Central memory CD4-positive, alpha-beta T cell (primary cell): ENCODE results near the gene KRTAP6-3.

Experiments
- DNase-seq: peaks from one replicate; pipeline ENCODE4 v3.0.0; 2022
- total RNA-seq, 3 experiments: gene quantifications; one replicate each; lab custom pipeline; 2026; lab: John Stamatoyannopoulos, UW

Gene KRTAP6-3, protein sequence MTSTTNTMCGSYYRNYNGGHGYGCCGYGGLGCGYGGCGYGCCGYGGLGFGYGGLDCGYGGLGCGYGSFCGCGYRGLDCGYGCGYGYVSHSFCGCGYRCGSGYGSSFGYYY
- total RNA-seq = 0 reads per million in 3 experiments

DNA sequence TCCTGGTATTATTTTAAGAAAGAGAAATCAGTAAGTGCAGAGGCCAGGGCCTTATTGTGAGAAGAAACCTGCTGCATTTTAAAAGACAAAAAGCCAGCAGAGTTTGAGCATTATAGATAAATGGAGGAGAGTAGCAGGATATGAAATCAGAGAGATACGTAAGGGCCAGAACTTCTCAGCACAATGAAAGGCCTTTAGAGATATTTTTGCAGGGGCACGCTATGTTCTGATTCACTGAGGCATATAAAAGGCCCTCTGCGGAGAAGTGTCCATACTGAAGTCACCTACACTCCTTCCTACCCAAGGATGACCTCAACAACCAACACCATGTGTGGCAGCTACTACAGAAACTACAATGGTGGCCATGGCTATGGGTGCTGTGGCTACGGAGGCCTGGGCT lies at the start of gene KRTAP6-3:
TSS of gene KRTAP6-3 (plus strand) at position 301 of the 400 bp plus-strand sequence. CDS start at position 307, 6 bp downstream.
- no peak for DNase-seq

DNA sequence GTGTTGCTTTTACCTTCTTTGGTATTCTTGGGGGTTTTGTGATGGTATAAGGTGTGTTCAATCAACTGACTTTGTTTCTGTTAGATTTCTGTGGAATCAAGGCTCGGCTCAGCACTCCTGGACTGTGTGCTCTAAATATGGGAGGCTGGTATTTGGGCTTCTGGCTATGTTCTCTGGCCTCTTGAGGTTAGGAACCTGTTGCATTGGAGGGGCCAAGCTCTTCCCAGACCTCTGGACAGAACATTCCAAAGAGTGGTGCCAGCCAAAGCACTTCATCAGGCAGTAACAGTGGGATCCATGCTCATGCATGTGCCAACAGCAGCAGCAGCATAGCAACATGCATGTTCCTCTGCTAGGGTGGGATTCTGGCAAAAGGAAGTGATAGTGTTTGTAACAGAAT lies 39.5 kb upstream of the KRTAP6-3 start:
- DNase-seq = no peak

DNA sequence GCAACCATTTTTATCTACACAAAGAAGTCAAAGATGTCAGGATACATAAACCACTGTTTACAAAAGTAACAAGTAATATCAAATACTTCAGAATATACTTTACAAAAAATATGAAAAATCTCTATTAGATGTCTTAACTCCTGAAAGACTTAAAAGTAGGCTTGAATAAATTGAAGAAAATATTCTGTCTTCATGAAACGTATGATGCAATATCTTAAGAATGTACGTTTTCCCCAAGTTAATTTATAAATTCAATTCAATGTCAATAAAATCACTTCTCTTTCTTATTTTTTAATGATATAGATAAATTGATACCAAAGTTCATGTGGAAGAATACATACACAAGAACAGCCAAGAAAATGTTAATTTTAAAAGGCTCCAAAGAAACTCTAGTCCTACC lies 37.1 kb upstream of the KRTAP6-3 start:
- no peak for DNase-seq

DNA sequence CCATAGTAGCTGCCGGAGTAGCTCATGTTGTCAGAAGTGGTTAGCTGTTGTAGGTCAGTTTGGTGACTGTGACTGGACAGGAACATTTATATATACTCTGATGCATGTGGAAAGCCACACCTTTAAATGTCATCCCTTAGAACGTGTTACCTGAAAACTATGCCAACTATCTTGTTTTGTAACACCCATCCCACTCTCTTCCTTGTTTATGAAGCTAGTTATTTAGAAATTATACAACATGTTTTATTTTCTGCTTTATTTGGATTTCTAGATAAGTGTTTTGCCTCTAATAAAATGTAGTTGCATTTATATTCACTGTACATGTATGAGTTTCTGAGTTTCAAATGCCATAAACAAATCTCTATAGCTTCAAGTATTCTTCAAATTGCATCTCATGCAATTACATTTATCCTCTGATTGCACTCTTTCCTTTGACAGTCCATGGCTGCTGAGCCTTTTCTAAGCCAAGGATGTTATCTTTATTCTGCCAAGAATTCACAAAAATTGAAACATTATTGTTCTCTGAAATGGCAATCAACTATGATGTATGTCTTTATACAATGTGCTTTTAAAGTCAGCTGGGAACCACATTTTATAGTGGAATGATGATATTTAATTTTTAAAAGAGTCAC lies 30.9 kb upstream of the KRTAP6-3 start, which contains the start of gene KRTAP19-7:
TSS of gene KRTAP19-7 (minus strand) at position 51 of the 632 bp plus-strand sequence. CDS start at position 26, 25 bp downstream.
- no peak for DNase-seq

DNA sequence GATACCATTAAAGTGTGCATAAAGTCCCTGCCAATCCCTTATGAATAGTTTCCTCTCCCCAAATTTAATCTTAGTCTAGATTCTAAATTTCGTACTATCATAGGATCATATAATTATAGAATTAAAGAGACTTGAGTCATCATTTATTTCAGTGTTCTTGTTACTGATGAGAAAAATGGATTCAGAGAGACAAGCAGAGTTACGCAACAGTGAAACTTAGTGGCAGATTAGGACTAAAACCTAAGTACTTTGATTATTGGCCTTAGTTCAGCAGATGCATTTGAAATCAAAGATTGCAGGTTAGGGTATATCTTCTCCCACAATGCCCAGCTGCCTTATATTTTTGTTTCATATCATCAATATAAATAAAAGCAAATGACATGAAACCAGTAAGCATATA lies 30.3 kb upstream of the KRTAP6-3 start:
- no peak for DNase-seq

DNA sequence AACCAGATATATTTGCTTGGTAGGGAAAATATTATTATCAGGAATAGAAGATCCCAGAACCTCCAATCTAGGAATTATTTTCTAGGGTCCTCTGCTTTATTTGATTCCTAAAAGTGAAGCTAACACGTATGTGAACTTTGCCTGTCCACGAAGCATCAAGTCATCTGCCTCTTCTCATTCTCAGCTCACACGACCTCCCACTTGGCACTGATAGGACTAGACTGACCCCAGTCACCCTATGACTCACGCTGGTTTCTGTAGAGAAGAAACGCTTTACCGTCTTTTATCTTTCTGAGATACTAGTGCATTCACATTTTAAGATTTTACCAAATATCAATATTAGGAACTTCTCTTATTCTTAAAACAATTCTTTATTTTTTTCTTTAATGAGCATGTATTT lies 29.2 kb upstream of the KRTAP6-3 start:
- no peak for DNase-seq

DNA sequence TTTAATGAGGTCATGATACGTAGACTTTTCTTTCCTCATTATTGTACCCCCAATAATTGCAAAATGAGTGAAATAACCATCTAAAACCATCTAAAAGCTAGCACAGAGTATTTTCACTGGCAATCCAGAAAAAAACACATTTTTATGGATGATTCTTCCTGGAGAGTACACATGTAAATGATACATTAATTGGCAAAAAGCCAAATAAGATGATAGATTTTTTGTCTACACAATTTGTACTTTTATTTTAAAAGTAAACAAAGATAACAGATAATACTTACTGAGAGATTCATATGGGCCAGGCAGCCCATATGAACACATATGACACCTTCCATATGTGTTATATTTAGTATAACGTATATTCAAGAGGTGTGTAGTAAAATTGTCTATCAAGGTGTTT lies 28.6 kb upstream of the KRTAP6-3 start:
- no peak for DNase-seq

DNA sequence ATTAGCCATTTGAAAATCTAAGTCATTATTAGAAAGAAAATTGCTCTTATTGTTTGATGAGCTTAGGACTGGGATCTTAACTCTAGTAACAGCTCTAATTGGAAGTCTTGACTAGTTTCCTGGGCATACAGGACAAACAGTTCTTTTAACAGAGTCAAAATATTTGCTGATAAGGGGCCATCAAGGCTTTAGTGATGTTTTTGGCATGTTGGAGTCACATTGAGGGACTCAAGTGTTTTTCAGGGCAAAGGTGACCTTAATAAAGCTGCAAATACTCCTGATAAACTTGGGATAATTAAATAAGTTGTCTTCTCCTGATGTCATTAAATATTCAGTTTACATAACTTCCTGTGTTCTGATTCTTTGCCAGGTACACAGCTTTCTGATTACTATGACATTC lies 24.6 kb upstream of the KRTAP6-3 start:
- DNase-seq = no peak

DNA sequence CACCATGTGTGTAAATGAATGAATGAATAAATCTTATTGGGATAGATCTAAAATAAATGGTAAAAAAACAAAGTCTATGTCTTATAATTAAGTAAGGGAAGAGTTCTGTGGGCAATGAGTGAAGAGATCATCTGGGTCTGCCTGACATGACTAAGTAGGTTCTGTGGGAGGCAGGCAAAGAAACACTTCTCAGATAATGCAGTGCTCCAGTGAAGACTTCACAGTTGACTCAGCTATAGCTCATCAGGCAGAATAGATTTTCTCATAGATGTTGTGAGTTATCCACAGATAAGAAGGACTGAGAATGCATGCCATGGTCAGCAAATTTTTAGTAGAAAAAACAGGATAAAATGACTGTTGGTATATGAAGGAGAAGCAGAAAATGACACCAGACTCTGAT lies 14.5 kb upstream of the KRTAP6-3 start:
- no peak for DNase-seq

DNA sequence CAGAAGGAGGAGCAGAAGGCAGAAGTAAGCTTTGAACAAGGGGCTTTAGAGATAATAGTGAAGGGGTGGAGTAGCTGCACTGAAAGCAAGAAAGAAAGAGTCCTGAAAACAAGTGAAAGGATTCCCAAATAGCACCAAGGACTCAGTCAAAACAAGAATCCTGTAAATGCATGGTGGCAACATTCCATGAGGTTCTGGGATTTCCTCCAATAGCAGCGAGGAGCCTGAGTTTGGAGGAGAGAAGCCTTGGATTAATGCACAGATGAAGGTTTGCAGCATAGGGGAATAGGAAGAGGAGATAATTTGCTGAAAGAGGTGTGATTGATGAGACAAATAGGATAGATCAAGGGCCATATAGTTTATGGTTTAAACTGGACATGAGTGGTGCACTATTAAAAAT lies 12.9 kb upstream of the KRTAP6-3 start:
- DNase-seq = no peak

DNA sequence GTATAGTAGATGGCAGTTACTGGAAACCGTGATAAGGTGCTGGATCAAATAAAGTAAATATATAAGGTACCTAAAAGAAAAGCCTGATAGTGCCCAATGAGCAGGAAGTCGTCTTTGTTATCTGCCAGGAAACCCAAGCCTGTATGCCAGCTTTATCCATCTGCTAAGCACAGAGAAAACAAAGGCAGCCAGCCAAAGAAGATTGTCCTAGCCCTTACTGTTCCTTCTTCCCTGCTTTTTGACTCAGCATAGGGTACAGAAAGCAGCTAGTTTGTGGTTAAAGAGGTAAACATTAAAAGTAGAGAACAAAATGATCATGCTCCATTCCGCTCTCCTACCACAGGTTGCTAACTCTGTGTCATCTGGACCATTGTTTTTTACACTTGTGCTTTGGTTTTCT lies 12.1 kb upstream of the KRTAP6-3 start:
- no peak for DNase-seq

DNA sequence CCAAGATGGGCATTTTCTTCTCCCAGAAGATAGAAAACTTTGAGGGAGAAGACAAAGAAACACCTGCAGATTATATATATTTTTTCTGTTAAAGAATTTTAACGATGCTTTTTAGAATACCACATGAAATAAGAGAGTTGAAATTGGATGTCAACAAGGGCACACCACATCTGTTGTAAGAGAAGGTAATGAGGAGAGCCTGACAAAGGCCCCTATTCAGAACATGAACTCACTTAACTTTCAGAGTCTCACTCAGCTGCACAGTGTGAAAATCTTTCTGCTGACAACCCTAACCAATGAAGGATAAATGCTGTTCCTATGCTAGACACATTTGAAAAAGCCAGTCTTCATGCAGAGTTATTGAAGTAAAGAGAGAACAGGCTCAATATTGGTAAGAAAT lies 9.4 kb upstream of the KRTAP6-3 start:
- no peak for DNase-seq

DNA sequence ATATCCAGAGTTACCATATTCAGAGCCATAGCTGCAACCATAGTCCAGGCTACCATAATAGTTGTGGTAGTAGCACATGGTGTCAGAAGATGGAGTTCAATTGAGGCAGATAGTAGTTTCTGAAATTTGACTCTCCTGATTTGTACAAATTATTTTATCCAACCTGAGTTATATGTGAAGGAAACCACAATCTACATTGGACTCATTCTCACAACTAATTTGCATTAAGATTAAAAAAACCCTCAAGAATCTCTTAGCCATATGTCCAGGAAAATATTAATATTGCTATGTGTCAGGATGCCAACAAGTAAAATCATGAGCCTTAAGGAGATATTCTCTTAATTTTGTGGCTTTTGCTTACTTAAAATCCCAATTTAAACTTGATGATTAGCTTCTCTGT lies 1.9 kb upstream of the KRTAP6-3 start, which contains the start of gene KRTAP22-2:
TSS of gene KRTAP22-2 (minus strand) at position 101 of the 400 bp plus-strand sequence.
- no peak for DNase-seq

DNA sequence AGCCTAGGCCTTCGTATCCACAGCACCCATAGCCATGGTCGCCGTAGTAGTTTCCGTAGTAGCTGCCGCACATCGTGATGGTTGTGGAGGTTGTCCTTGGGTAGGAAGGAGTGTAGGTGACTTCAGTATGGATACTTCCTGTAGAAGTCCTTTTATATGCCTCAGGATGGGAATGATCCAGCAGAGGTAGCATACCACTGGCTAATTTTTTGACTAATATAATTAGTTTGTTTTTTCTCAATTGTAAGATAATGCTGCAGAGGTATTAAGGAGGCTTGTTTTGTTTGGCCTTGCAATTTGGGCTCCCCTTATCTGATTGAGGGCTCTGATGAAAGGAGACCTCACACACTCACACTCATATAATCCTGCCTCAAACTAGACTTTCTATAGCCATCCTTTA lies 6.6 kb downstream of the KRTAP6-3 start, which contains the start of gene KRTAP6-2:
TSS of gene KRTAP6-2 (minus strand) at position 101 of the 400 bp plus-strand sequence. CDS start at position 73, 28 bp downstream.
- no peak for DNase-seq

DNA sequence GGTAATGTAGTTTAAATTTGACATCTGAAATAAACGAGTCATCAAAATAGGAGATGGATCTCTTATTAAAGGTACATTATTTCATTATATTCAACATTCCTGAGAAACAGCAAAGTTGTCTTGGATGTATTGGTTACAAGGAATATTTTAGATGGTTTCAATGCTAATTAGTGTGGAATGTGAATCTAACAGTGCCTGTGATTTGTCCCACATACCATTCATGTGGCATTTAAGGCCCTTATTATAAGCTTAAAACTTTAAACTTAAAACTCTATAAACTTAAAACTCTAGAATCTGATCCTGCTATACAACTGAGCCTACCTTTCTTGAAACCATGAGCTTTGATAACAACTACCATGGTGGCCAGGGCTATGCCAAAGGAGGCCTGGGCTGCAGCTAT lies 8.5 kb downstream of the KRTAP6-3 start, which contains the start of gene KRTAP22-1:
TSS of gene KRTAP22-1 (plus strand) at position 301 of the 400 bp plus-strand sequence.
- no peak for DNase-seq

DNA sequence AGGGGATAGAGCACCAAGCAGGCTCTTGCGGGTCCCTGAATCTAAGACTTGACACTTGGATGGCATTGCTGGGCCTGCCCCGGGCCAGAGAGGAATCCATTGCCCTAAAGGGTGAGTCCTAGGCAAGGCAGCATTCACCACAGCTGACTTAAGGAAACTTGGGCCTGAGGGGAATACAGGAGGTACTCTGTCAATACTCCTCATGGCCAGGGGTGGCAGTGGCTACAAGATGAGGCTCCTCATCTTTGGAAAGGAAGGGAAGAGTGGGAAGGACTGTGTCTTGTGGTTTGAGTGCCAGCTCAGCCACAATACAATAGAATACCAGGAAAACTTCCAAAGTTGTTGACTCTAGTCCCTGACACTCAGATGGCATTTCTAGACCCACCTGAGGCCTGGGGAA lies 13.7 kb downstream of the KRTAP6-3 start:
- DNase-seq = no peak

DNA sequence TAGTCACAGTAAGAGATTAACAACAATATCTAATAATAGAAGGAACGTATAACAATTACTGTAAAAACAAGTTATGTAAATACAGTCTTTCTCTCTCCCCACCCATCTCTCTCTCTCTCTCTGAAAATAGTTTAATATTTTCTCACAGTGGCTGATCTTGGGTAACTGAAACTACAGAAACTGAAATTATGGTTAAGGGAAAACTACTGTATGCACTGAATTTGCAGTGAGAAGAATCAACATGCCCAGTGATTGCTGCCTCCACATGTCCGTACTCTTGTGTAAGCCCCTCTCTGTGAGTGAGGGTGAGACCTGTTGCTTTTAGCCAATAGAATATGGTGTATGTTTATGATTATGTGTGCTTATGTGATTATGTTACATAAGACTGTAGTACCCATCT lies 19.9 kb downstream of the KRTAP6-3 start:
- no peak for DNase-seq

DNA sequence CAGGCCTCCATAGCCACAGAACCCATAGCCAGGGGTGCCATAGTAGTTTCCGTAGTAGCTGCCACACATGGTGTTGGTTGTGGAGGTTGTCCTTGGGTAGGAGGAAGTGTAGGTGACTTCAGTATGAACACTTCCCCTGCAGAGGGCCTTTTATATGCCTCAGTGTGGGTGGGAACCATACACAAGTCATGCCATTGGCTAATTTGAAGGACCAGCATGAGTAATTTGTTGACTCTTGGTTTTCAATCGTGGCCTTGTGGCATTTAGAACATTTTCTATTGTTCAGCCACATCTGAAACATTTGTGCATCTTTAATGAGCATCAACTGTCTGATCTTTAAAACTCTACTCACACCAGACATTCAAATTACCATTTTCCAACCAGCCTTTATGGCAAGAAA lies 21.6 kb downstream of the KRTAP6-3 start, which contains the start of gene KRTAP6-1:
TSS of gene KRTAP6-1 (minus strand) at position 95 of the 400 bp plus-strand sequence. CDS start at position 69, 26 bp downstream.
- no peak for DNase-seq

DNA sequence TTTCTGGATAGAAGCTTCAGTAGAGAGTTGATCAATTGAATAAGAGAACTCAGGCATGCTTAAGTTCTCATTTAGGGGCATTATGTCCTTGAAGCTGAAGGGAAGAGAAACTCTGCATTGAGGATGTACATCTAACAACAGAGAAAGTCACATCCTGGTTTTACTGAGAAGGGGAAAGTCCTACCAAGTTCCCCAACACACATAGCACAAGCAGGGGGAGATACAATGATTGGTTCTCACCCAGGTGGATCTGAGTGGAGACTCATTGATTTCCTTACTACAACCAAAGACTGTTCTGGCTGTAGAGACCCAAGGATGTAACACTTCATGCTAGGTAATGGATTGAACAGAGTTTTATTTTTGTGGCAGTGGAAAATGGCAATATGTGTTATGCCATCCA lies 23.0 kb downstream of the KRTAP6-3 start:
- no peak for DNase-seq

DNA sequence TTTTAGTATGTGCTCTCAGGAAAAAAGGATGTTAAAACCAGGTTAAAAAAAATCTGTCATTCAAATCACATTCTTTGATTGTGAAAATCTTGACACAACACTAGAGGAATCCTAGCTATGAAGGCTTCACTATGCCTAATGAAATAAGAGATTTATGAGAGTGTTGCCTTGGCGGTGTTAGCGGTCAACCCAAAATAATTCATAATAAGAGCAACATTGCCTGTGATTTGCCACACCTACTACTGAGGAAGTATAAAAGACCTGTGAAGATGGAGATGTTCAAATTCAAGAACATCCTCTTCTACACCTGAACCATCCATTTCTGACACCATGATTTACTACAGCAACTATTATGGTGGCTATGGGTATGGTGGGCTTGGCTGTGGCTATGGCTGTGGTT lies 23.9 kb downstream of the KRTAP6-3 start, which contains the start of gene KRTAP20-1:
TSS of gene KRTAP20-1 (plus strand) at position 301 of the 400 bp plus-strand sequence. CDS start at position 331, 30 bp downstream.
- DNase-seq = no peak

DNA sequence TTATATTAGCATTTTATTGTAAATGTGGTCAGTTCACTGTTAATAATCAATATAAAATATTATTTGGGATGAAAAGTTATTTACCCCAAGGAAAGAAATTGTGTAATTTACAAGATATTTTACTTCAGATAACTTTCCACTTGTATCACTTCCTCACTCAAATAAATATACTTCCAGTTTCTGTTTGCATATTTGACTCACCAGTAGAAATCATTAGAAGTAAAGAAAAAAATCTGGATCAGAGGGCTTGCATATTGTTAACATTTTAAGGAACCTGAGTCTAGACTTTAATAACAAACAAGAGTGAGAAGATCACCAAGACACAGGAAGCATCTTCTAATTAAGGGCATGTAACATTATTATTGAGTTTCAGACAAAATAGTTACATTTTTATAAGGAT lies 27.8 kb downstream of the KRTAP6-3 start:
- DNase-seq = no peak

DNA sequence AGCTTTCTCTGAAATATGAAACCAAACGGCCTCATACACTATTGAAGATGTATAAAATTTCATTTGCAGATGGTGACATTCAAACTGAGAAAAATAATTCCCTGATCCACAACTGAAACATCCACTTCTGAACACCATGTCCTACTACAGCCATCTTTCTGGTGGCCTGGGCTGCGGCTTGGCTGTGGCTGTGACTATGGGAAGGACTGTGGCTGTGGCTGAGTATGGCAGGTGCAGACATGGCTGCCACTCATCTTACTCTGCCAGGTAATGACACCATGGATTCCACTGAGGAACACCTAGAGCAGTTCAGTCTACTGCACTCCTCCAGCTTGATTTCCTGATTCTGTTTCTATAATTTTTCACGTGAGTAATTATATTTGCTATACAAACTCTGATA lies 28.3 kb downstream of the KRTAP6-3 start, which contains the start of gene KRTAP20-4:
TSS of gene KRTAP20-4 (plus strand) at position 106 of the 400 bp plus-strand sequence.
- no peak for DNase-seq

DNA sequence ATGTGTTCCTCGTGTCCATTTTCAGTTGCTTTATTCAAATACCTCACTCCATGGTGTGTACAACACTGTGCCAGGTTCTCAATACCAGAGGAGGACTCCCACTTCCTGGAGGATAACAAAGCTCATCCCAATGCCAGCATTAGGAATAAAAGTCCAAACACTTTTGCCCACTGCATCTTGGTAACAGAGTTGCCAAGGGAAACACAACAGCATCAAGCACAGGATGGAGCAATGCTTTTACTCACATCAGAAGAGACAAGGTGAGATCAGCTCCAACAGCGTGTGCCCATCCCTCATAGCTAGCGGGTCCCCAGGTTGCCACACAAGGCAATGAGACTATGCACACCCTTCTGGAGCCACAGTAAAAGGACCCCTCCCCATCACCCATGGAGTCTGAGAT lies 31.1 kb downstream of the KRTAP6-3 start:
- DNase-seq = no peak
